ENCODE measurements around the gene KBTBD8.

Gene KBTBD8

DNA sequence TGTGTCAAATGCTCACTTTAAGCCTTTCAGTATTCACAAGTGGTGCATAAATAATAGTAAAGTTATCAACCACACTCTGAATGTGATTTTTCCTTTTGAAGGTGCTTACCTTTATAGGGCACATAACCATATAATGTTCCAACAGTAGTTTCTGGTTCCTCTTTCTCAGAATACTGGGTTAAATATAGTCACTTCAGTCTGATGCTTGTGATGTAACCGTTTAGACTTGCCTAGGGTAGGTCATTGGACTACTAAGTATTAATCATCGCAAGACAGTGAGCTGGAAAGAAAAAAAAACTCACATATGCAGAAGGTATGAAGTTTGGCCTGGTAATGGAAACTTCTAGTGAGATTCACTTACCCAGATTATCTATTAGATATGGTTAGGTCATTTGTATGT lies 1.9 kb downstream of the KBTBD8 start:
- DNase-seq = no peak

DNA sequence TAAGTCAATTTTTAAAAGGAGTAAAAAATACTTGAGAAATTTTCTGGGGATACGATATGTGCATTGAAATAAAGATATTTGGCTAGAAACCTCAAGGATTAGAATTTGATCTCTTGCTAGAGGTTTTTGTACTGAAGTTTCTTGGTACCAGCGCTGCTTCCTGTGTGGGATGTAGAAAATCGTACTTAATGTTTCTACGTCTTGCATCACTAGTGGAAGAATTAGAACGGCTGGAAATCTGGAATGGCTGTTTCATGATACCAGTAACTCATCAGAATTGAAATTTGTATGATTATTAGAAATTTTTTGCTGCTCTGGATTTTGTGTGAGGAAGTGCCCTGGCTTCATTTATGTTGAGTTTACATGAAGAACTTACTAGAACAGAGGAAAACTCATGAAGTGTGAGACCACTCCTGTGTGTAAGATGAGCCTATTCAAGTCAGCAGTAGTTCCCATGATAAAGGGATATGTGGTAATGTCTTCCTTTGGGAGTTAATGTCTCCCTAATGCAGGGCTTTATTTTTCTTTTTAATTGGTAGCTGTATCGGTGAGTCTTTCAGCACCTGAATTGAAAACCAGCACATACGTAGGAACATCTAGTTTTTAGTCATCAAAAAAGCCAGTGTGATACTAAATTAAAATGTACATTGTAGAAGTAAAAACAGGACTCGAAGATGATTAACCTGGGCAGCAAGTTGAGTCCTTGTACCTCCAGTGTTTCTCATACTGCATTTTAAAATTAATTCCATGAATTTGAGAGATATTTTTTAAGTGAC lies 3.2 kb downstream of the KBTBD8 start:
- no peak for DNase-seq

DNA sequence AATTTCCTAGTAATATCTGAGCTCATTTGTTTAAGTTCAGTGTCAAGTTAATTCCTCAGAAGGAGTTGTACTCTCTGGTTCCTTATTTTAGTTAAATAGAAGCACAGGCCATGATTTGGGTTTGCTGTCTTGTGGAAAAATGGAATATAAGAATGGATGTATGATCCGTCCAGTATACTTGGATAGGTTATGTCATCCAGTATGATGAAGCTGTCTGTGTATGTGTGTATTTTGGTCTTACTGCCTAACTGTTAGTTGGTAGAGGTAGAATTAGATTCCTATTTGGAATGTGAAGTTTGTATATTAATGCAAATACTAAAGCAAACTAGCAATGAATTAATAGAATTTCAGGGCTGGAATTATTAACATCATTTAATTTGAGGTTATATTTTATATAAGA lies 7.9 kb downstream of the KBTBD8 start:
- DNase-seq = no peak

- DNase-seq = no peak
Observed at GRCh38 chr3:67006460-67006859, 8.4 kb downstream of the KBTBD8 start.

GRCh38 chr3:67008388-67008787 lies 10.3 kb downstream of the KBTBD8 start:
- no peak for DNase-seq

DNA sequence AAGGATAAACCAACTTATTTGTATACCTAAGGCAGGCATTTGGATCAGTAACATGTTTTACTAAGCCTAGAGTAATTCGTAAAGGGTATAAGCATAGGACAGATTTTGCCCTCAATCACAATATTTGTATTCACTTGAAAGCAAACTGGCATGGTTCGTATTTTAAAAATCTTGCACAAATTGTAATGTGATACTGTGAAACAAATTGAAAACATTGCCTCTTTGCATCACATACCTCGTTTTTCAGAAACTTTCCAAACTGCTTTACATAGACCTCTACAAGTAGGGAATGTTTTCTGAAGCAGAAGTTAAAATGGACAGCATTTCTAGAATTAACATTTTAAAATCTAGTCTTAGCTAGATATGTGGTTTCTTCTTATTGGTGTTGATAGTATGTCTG lies 11.6 kb downstream of the KBTBD8 start:
- DNase-seq = no peak

DNA sequence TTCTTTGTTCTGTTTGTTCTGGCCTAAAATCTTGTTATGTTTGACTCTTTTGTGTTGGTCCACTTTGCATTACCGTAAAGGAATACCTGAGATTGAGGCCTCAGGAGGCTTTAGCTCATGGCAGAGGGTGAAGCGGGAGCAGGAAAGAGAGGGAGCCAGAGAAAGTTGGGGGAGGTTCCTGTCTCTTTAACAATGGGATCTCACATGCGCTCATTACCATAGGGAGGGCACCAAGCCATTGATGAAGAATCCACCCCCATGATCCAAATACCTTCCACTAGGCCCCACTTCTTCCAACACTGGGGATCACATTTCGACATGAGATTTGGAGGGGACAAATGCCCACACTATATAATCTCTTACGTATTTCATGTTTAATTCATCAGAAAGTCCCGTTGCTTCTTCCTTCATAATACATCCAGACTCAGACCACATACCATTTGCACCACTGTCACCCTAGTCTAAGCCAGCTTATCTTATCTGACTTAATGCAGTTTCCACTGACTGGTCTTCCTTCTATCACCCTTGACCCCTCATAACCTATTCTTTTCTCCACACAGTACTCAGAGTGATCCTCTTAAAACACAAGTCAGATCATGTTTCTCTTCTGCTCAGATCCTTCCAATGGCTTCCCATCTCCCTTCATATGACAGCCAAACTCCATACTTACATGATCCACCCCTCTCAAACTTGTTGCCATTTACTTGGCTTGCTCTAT lies 13.5 kb downstream of the KBTBD8 start:
- DNase-seq = no peak

GRCh38 chr3:67012564-67012963 lies 14.5 kb downstream of the KBTBD8 start:
- DNase-seq = no peak

DNA sequence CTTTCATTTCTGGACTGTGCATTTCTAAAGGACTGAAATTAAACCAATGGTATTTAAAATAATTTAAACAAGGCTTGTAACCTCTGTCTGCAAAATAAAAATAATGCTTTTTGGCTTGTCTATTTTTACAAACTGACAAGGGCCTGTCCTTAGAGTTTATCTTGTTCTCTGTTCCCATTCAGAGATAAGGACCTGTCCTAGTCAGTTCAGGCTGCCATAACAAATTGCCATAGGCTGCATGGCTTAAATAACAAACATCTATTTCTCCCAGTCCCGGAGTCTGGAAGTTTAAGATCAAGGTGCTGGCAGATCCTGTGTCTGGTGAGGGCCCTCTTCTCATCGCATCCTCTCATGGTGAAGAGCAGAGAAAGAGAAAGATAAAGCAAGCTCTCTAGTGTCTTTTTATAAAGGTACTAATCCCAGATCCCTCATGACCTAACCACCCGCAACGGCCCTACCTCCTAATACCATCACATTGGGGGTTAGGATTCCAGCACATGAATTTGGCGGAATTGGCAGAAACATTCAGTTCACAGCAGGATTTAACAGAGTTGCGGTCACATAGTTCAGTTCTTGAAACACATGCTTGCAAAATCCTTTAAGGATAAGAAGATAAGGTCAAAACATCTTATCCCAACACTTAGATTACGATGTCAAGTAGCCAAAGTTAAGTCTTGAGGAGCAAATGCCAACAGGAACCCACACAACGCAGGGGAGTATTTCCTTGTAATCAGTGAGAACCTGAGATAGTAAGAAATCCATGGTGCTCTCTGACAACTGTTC lies 17.8 kb downstream of the KBTBD8 start:
- DNase-seq = no peak

DNA sequence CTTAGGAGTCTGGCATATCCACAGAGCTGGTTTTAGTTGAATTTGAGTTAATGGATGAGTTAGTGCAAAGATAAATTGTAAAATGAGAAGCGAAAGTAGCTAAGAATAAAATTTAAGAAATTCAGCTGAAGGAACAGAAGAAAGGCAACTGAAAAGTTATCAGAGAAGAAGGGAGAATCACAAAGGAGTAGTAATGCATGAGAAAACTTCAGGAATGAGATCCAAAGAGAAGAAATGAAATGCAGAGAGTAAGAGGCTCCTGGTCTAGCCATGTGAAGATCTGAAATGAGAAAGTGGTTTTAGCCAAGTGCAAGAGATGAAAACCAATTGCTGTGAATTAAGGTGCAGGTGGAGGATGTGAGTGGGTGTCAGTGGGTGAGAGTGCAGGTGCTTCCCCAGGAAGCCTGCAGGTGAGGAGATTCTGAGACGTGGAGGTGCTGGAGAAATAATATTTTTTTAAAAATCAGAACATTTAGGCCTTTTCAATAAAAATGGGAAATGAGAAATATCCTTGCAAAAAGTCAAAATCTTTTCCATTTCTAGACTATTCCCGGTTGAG lies 18.5 kb downstream of the KBTBD8 start:
- no peak for DNase-seq

GRCh38 chr3:67017211-67017610 lies 19.1 kb downstream of the KBTBD8 start:
- DNase-seq = no peak

DNA sequence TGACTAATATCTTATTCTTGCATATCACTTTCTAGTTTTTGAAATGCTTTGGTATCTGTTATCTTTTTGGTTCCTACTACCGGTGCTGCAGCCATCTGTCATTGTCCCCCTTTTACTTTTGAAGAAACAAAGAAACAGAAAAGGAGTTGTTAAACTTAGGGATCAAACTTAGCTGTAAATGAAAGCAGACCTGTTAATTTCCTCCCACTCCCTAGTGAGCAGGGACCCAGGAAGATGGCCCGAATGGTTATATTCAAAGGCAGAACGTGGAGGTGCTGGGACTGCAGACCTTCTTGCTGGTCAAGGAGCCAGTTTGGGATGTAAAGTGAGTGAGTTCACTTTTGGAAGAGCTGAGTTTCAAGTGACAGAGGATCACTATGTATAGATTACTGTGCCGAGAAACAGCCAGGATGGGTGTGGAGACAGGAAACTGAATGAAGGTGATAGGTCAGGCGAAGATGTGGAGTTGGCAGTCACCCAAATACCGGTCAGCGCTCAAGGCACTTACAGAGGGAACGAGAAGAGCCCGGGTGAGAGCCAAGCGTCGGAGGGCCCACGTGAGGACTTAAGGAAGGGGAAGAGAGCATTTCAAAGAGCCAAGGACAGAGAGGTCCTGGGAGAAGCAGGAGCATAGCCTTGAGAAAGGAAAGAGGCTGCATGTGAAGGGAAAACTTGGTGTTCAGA lies 20.1 kb downstream of the KBTBD8 start:
- DNase-seq = no peak

DNA sequence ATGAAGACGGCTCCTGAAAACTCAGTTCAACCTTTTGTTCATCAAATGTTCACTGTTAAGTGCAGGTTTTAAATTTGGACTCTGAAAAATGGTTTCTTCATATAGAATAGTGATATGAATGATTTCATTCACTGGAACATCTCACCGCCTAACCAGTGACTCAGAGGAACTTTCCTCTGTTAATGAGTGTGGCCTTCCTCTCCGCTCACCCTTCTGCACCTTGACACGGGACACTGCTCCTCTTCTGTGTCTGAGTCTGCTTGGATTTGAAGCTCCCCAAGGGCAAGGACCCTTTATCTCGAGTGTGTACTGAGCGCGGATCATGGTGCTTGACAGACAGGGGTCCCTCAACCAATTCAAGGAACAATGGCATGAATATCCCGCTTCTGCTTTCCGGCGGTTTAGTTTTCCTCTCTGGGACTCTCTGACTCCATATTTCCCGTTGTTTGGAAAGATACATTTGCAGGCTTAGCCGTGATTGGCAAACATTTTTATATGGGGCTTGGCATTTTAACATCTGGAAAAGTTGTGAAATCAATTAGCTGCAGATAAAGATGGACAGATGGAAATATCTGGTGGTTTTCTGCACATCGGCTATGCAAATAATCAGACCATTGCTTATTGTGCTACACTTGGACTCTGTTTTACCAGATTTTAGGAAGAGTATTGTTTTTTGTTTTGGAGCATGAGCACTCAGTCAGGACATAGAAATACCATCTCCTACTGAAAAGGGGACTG lies 20.9 kb downstream of the KBTBD8 start:
- DNase-seq = no peak

DNA sequence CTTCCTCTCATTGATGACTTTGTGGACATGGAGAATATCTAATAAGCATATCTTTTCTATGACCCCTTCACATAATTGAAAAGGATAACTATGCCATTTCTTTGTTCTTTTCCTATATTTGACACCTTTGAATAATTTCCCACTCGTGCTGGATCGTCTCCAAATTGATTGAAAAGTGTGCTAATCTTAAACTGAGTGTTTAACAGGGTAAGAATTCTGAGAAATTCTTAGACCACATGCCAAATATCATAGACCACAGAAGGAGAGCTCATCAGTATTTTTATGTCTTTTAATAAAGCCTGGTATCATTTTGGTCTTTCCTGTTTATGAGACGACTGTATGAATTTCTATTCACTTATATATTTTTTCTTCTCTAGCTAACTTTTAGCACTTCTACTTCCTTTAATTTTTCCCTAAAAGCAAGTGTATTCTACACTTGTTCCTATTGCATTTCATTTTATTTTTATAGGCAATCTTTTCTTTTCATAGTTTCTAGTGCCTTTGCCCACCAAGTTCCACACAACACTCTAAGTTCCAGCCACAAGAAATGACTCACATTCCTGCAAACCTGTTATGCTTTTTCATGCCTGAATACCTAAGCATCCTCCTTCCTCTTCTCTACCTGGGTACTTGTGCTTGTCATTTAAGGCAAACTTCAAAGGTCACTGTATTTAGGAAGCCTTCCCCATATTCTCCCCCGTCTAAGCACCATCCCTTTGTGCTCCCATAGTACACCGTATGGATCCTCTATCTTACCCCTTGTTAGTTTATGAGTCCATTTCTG lies 30.1 kb downstream of the KBTBD8 start:
- no peak for DNase-seq

DNA sequence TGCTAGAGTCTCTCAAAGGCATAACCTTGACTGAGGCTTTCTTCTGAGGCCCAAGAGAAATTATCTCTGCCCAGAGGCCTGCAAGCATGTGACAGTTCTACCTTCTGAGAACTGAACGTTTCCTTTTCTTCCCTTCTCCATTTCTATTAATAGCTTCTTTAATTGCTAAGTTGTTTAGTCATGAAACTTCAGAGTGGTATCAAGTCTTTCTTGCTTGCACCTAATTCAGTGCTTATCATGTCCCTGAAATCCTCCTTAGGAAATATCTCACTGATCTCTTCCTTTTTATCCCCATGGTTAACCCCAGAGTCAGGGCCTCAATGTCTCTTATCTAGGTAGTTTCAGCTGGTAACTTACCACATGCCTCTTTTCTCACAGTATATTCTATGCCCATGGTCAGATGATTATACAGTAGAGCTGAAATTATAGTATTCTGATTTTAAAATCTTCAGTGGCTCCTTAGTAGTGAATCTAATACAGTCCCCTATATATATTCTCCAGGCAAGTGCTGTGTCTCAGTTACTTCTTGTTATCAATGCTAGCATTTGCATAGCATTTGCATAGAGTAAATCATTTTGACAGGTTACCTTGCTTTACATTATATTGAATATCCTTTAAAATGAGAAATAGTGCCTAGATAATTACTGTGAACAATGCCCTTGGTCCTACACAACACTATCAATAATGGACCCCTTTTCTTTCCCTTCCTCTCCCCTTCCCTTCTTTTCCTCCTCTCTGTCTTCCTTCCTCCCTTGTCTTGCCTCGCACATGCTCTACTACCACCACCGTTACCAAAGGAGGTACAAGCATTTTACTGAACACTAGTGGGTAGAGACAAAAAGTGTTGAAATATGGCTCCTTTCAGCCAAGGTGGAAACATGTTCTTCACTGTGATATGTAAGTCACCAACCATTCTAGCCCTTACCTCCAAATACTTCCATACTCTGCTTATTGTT lies 33.0 kb downstream of the KBTBD8 start:
- DNase-seq = no peak

- no peak for DNase-seq
Observed at GRCh38 chr3:67031986-67032385, 33.9 kb downstream of the KBTBD8 start.

GRCh38 chr3:67033079-67033478 lies 35.0 kb downstream of the KBTBD8 start:
- DNase-seq = no peak

GRCh38 chr3:67034371-67034770 lies 36.3 kb downstream of the KBTBD8 start:
- DNase-seq = no peak

DNA sequence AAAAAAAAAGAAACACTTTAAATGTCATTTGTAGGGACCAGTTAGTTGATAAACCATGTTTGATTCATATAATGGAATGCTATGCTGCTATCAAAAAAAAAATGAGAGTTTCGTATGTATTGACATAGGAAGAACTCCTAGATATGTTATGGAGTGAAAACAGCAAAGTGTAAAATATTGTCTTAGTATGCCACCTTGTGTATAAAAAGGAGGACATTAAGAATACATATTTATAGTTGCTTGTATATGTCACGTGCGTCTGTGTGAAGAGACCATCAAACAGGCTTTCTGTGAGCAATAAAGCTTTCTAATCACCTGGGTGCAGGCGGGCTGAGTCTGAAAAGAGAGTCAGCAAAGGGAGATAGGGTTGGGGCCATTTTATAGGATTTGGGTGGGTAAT lies 39.5 kb downstream of the KBTBD8 start:
- DNase-seq = no peak

GRCh38 chr3:67044295-67044694 lies 46.2 kb downstream of the KBTBD8 start:
- DNase-seq = no peak
